ENCODE measurements around the gene FGFR1OP2.

The FGFR1OP2 gene

DNA sequence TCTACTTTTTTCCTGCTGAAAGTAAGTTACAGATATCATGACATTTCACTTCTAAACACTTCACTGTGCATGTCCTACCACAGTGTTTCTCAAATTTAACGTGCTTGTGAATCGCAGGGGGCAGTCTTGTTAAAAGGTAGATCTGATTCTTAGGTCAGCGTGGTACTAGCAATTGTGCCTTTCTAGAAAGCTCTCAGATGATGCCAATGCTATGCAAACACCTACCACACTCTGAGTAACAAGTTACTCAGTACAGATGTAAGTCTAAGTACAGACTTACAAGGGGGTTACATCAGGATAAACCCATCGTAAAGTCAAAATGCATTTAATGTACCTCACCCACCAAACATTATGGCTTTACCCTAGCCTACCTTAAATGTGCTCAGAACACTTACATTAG is 53.6 kb downstream of the FGFR1OP2 start:
- no peaks in the 10 kb centered on the region for H3K27me3 ChIP-seq (ENCODE audit: low read depth, low read length)
- H3K79me2 ChIP-seq (ENCODE audit: low read length), result no peaks in the 10 kb centered on the region
- no peaks in the 10 kb centered on the region for H4K20me1 ChIP-seq (ENCODE audit: insufficient read depth, low read length)
- H3K9ac ChIP-seq (ENCODE audit: low read length), result no peak overlapping the region
- H3K9me3 ChIP-seq (ENCODE audit: insufficient read depth, low read length), result no peaks in the 10 kb centered on the region
- no peak overlapping the region for H3K27ac ChIP-seq (ENCODE audit: low read length)
- no peak overlapping the region for H2AFZ ChIP-seq (ENCODE audit: low read depth, low read length)
- no peak for TF ChIP-seq EZH2phosphoT487 (IDR thresholded peaks at IDR 0.05; ENCODE audit: low read depth)
- TF ChIP-seq, protein P1, sequence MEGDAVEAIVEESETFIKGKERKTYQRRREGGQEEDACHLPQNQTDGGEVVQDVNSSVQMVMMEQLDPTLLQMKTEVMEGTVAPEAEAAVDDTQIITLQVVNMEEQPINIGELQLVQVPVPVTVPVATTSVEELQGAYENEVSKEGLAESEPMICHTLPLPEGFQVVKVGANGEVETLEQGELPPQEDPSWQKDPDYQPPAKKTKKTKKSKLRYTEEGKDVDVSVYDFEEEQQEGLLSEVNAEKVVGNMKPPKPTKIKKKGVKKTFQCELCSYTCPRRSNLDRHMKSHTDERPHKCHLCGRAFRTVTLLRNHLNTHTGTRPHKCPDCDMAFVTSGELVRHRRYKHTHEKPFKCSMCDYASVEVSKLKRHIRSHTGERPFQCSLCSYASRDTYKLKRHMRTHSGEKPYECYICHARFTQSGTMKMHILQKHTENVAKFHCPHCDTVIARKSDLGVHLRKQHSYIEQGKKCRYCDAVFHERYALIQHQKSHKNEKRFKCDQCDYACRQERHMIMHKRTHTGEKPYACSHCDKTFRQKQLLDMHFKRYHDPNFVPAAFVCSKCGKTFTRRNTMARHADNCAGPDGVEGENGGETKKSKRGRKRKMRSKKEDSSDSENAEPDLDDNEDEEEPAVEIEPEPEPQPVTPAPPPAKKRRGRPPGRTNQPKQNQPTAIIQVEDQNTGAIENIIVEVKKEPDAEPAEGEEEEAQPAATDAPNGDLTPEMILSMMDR (IDR thresholded peaks at IDR 0.05; ENCODE audit: low read depth, low read length), result no peak
- no peak overlapping the region for H3K4me3 ChIP-seq (ENCODE audit: low read length)
- peaks cover 12% of the 10 kb centered on the region for H3K36me3 ChIP-seq (replicated peaks; ENCODE audit: low read depth, low read length)
- no peaks in the 10 kb centered on the region for H3K4me1 ChIP-seq (ENCODE audit: low read length)
- H3K4me2 ChIP-seq (ENCODE audit: low read length), result no peak overlapping the region

DNA sequence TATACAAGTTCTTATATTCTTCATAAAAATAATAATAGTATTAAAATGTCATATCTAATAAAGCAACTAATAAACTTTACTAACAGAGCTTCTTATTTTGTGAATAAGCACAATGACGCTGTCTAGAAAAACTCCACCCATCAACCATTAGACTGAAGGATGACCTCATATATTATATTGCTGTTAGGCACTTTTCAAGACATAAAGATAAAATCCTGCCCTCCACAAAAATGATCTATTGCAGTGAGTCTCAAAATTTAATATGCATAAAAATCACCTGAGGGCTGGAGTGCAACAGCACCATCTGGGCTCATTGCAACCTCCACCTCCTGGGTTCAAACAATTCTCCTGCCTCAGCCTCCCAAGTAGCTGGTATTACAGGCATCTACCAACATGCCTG is 55.8 kb downstream of the FGFR1OP2 start:
- Histone ChIP-seq H3K79me2 (ENCODE audit: low read length) (no peaks in the 10 kb centered on the region), H3K4me3 (ENCODE audit: low read length) (no peak overlapping the region), H3K9ac (ENCODE audit: low read length) (no peak overlapping the region), H3K27ac (ENCODE audit: low read length) (no peak overlapping the region), H3K27me3 (ENCODE audit: low read depth, low read length) (no peaks in the 10 kb centered on the region), H3K4me2 (ENCODE audit: low read length) (no peak overlapping the region), H4K20me1 (ENCODE audit: insufficient read depth, low read length) (no peaks in the 10 kb centered on the region), H3K36me3 (replicated peaks; ENCODE audit: low read depth, low read length) (peaks cover 17% of the 10 kb centered on the region), H2AFZ (ENCODE audit: low read depth, low read length) (no peak overlapping the region), H3K9me3 (ENCODE audit: insufficient read depth, low read length) (no peaks in the 10 kb centered on the region), H3K4me1 (ENCODE audit: low read length) (peaks cover 9% of the 10 kb centered on the region; the same call in 1 of the 2 replicates)
- no peak for TF ChIP-seq EZH2phosphoT487 (IDR thresholded peaks at IDR 0.05; ENCODE audit: low read depth)
- TF ChIP-seq, protein P1 (IDR thresholded peaks at IDR 0.05; ENCODE audit: low read depth, low read length), result no peak

DNA sequence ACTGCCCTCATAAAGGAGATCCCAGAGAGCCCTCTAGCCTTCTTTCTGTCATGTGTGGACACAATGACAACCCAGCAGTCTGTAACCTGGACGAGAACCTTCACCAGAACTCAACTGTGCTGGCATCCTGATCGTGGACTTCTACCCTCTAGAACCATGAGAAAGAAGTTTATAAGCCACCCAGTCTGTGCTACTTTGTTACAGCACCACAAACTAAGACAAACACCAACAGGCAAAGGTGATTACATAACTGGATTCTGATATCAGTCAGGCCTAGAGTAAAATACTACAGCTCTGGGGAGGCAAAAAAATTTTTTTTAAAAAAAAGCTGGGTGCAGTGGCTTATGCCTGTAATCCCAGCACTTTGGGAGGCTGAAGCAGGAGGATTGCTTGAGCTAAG is 57.4 kb downstream of the FGFR1OP2 start:
- Histone ChIP-seq H3K27me3 (ENCODE audit: low read depth, low read length) (no peaks in the 10 kb centered on the region), H4K20me1 (ENCODE audit: insufficient read depth, low read length) (no peaks in the 10 kb centered on the region), H3K27ac (ENCODE audit: low read length) (no peak overlapping the region), H3K4me3 (ENCODE audit: low read length) (no peak overlapping the region), H3K79me2 (ENCODE audit: low read length) (no peaks in the 10 kb centered on the region), H3K9ac (ENCODE audit: low read length) (no peak overlapping the region), H2AFZ (ENCODE audit: low read depth, low read length) (no peak overlapping the region), H3K9me3 (ENCODE audit: insufficient read depth, low read length) (no peaks in the 10 kb centered on the region), H3K4me1 (ENCODE audit: low read length) (peaks cover 9% of the 10 kb centered on the region; the same call in 1 of the 2 replicates), H3K4me2 (ENCODE audit: low read length) (no peak overlapping the region), H3K36me3 (replicated peaks; ENCODE audit: low read depth, low read length) (peaks cover 22% of the 10 kb centered on the region)
- no peak for TF ChIP-seq EZH2phosphoT487 (IDR thresholded peaks at IDR 0.05; ENCODE audit: low read depth)
- TF ChIP-seq, protein P1 (IDR thresholded peaks at IDR 0.05; ENCODE audit: low read depth, low read length), result no peak

DNA sequence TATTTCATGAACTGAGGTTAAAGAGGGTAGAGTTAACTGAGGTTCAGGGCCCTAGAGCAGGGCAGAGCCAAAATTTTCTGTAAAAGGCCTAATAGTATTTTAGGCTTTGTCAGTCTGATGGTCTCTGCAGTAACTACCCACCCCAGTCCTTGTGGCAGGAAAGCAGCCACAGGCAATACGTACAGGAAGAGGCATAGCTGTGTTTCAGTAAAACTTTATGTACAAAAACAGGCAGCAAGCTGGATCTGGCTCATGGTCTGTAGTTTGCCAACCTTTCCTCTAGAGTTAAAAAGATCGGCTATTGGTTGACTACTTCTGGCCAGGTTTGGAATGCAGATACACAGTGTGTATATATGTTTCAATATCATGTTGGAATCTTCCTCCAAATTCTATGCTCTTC is 58.7 kb downstream of the FGFR1OP2 start:
- Histone ChIP-seq H3K4me2 (ENCODE audit: low read length) (no peak overlapping the region), H2AFZ (ENCODE audit: low read depth, low read length) (no peak overlapping the region)

More for the DNA sequence above, 58.7 kb downstream of the FGFR1OP2 start:
- H3K9ac ChIP-seq (ENCODE audit: low read length), result no peak overlapping the region
- H3K9me3 ChIP-seq (ENCODE audit: insufficient read depth, low read length), result no peaks in the 10 kb centered on the region
- peaks cover 9% of the 10 kb centered on the region; the same call in 1 of the 2 replicates for H3K4me1 ChIP-seq (ENCODE audit: low read length)
- peaks cover 20% of the 10 kb centered on the region for H3K36me3 ChIP-seq (replicated peaks; ENCODE audit: low read depth, low read length)
- no peaks in the 10 kb centered on the region for H3K79me2 ChIP-seq (ENCODE audit: low read length)
- H3K4me3 ChIP-seq (ENCODE audit: low read length), result no peak overlapping the region
- H3K27me3 ChIP-seq (ENCODE audit: low read depth, low read length), result no peaks in the 10 kb centered on the region
- TF ChIP-seq, protein P1 (IDR thresholded peaks at IDR 0.05; ENCODE audit: low read depth, low read length), result no peak
- TF ChIP-seq EZH2phosphoT487 (IDR thresholded peaks at IDR 0.05; ENCODE audit: low read depth), result no peak
- H3K27ac ChIP-seq (ENCODE audit: low read length), result no peak overlapping the region
- H4K20me1 ChIP-seq (ENCODE audit: insufficient read depth, low read length), result no peaks in the 10 kb centered on the region
